DMS153 treated with DMSO at 0.1 percent for 48 hours (cell line): ENCODE results near the gene CTDSPL.

Source experiments
- DNase-seq: peaks from one replicate; lab custom pipeline; 2025; ENCODE audit not compliant: unreplicated experiment; lab: John Stamatoyannopoulos, UW

CTDSPL gene

GRCh38 chr3:37888421-37888820, 26.7 kb downstream of the CTDSPL start:
- no peak for DNase-seq

DNA sequence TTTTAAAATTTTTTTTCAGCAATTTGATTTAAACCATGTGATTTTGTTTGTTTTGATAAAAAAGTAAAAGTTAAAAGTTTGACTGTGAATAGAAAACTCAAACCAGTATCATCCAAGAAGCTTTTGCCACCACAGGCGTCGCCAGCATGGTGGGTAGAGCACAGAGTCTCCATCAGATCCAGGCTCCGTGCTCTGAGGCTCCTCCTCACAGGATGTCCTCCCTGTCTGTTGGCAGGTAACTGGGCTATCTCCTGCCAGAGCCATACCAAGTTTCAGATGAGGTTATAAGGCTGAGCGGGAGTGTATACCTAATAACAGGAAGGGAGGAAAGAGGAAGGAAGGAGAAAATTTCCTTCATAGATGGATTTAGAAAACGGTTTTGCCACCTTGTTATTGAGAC, 28.8 kb downstream of the CTDSPL start:
- DNase-seq, result no peak

GRCh38 chr3:37891227-37891626, 29.5 kb downstream of the CTDSPL start:
- DNase-seq, result no peak

- no peak for DNase-seq
Measured at GRCh38 chr3:37892927-37893600, 31.4 kb downstream of the CTDSPL start.

GRCh38 chr3:37896827-37897226, 35.1 kb downstream of the CTDSPL start:
- DNase-seq, result no peak

DNA sequence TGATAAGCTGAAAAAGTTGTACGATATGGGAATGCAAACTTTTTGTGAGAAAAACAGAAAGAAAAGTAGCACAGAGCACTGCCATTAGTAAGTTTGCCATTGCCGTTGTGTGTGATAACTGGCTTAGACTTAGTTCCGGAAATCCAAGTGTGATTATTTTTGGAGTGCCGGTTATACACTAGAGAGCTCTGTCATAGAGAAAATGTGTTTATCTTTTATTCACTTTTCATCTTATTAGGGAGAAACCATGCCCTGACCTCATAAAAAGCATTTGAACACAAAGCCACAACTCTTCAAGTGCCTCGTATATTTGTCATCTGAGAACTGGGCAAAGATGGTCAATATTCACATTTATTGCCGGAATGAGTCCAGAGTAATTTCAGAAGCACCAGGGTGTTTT, 36.1 kb downstream of the CTDSPL start:
- DNase-seq, result no peak

DNA sequence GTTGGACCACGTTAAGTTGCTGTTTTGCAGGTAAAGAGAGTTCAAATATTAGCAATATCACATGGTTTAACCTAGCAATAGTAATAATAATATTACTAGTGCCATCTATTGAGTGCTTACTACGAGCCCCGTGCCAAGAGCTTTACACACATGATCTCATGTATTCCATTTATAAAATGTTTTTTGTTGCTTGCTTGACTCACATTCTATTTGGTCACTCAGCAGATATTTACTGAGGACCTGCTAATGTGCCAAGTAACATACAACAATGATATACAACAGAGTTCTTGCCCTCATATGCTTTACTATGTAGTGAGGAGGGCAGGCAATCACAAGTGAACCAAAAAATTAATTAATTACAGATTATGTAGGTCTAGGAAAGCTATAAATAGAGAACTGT, 36.7 kb downstream of the CTDSPL start:
- DNase-seq, result no peak

GRCh38 chr3:37899101-37899707, 37.5 kb downstream of the CTDSPL start:
- DNase-seq, result no peak

DNA sequence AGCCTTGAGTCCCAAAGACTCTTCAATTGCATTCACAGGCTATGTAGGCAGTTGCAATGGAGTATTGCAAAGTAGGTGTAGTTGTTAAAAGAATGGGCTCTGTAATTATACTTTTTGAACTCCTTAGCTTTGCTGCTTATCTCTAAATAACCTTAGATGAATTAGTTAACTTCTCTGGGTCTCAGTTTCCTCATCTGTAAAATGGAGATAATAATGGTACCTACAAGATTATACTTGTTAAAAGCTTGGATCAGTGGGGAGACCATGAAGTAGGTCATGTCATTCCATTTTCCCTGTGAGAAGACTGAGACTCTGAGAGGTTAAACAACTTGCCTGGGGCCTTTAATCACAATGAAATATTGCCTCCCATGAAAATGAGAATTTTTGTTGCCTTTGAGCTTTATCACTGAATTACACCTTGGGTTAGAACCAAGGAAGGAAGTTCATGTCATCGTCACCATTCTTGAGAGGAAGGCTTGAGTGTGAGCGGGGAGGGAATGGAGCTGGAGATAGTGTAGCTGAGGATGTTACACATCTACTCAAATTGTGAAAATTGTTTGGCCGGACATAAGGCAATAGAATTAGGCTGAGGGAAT, 38.1 kb downstream of the CTDSPL start:
- DNase-seq, result no peak

DNA sequence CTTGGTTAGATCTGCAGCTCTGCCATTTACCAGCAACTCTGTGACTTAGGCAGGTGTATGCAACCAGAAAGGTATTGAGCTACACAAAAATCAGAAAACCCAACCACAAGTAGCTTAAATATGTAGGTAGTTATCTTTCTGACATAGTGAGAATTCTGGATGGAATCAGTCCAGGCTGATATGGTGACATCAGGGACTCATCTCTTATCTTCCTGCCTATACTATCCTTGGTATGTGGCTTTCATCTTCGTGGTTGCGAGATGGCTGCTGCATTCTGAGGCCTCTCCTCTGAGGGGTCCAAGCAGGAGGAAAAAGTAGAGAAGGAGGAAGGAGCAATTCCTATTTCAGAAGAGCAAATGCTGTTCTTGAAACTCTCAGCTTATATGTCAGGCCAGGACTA, 40.0 kb downstream of the CTDSPL start:
- DNase-seq, result no peak

- no peak for DNase-seq
Measured at GRCh38 chr3:37902674-37903073, 41.0 kb downstream of the CTDSPL start.

GRCh38 chr3:37903320-37903719, 41.6 kb downstream of the CTDSPL start:
- DNase-seq, result no peak

- DNase-seq, result no peak
Measured at GRCh38 chr3:37903734-37904133, 42.1 kb downstream of the CTDSPL start.

DNA sequence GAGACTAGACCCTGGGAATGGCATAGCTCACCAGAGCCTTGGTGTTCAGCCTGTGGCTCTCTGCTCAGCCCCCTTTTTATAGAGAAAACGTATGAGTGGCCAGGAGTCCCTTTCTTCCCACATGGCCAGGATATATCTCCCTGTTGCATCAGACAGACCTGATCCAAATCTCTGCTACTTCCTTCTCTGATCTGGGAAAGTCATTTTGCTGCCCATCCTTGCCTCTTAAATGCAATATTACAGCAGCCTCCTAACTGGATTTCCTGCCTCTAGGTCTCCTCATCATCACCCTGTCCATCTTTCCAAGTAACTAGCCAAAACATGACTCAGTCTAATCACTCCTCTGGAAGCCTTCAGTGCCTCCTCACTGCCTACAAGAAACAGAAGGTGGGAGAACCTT, 42.9 kb downstream of the CTDSPL start:
- no peak for DNase-seq

- no peak for DNase-seq
Measured at GRCh38 chr3:37905346-37905745, 43.7 kb downstream of the CTDSPL start.

- no peak for DNase-seq
Measured at GRCh38 chr3:37905987-37906674, 44.5 kb downstream of the CTDSPL start.

- DNase-seq, result no peak
Measured at GRCh38 chr3:37906734-37907282, 45.1 kb downstream of the CTDSPL start.

DNA sequence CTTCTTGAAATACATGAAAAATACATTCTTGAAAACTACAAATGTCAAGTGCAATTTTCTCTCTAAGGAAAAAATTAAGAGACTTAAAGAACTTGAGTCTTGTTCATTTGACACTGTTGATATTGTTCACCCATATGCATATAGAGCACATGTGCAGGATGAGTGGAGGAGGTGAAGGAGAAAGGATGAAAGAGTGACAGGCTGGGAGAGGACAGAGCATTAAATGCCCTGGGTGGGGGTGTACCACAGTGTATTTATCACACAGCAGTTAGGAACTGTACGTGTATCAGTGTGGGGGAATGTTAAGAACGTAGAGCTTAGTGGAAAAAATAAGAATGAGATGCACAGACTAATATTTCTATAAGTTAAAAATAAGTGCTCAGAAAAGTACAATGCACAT, 45.7 kb downstream of the CTDSPL start:
- DNase-seq, result no peak

- no peak for DNase-seq
Measured at GRCh38 chr3:37907906-37908305, 46.2 kb downstream of the CTDSPL start.

- no peak for DNase-seq
Measured at GRCh38 chr3:37909067-37909911, 47.6 kb downstream of the CTDSPL start.
